Cardiac muscle cell (in vitro differentiated cells and primary cell): ENCODE data around the gene ADAMTS16. TPM values are rescaled to one million over a fixed set of nuclear protein-coding genes. Genes with fewer than 3 reads are reported as not detected.
A peak's percentile ranks its signal among the peaks of the same experiment; 100 is the strongest.

ENCODE experiments used
- DNase-seq, 2 donors: peaks; one replicate each; pipeline versions ENCODE4 v3.0.0 to v3.0.0-alpha.2; 2010 to 2017; ENCODE audit warnings: low read depth in 1 of 2, low spot score in 1 of 2
- H3K27ac ChIP-seq: fragments of 200-600 bp; sonication (generic); 2 replicates; pipeline ENCODE4 v1.5.1; 2016
- H3K27me3 ChIP-seq: fragments of 200-600 bp; sonication (generic); 2 replicates; pipeline ENCODE4 v1.6.0; 2016; ENCODE audit warnings: control low read depth
- H3K36me3 ChIP-seq: fragments of 200-600 bp; sonication (generic); 2 replicates; pipeline ENCODE4 v1.5.1; 2016; ENCODE audit warnings: control low read depth
- H3K4me1 ChIP-seq: fragments of 200-600 bp; sonication (generic); 2 replicates; pipeline ENCODE4 v1.8.1; 2017; ENCODE audit warnings: low read depth, mild to moderate bottlenecking, mixed run types
- H3K4me3 ChIP-seq: fragments of 200-600 bp; sonication (generic); 2 replicates; pipeline ENCODE4 v1.5.1; 2016; ENCODE audit warnings: mild to moderate bottlenecking
- H3K9me3 ChIP-seq: fragments of 200-600 bp; sonication (generic); 2 replicates; pipeline ENCODE4 v1.5.1; 2017; ENCODE audit warnings: low read depth, mild to moderate bottlenecking, control low read depth
- polyA plus RNA-seq: library from polyadenylated mRNA; unstranded; fragments of >200 nt; fragmentation: Nextera tagmentation; extraction: Ambion mirVana; gene quantifications from 2 replicates; pipeline ENCODE4 v1.2.1, GENCODE V29; 2016
- total RNA-seq: library from RNA; depleted of rRNA; stranded (reverse); fragments of >200 nt; gene quantifications from 2 replicates; pipeline ENCODE4 v1.2.3, GENCODE V29; 2016
- TF ChIP-seq, protein P1 (sequence below): IDR thresholded peaks from 2 replicates; pipeline ENCODE4 v1.5.1; 2012; ENCODE audit warnings: low read depth, mild to moderate bottlenecking, low read length

ADAMTS16 gene, protein sequence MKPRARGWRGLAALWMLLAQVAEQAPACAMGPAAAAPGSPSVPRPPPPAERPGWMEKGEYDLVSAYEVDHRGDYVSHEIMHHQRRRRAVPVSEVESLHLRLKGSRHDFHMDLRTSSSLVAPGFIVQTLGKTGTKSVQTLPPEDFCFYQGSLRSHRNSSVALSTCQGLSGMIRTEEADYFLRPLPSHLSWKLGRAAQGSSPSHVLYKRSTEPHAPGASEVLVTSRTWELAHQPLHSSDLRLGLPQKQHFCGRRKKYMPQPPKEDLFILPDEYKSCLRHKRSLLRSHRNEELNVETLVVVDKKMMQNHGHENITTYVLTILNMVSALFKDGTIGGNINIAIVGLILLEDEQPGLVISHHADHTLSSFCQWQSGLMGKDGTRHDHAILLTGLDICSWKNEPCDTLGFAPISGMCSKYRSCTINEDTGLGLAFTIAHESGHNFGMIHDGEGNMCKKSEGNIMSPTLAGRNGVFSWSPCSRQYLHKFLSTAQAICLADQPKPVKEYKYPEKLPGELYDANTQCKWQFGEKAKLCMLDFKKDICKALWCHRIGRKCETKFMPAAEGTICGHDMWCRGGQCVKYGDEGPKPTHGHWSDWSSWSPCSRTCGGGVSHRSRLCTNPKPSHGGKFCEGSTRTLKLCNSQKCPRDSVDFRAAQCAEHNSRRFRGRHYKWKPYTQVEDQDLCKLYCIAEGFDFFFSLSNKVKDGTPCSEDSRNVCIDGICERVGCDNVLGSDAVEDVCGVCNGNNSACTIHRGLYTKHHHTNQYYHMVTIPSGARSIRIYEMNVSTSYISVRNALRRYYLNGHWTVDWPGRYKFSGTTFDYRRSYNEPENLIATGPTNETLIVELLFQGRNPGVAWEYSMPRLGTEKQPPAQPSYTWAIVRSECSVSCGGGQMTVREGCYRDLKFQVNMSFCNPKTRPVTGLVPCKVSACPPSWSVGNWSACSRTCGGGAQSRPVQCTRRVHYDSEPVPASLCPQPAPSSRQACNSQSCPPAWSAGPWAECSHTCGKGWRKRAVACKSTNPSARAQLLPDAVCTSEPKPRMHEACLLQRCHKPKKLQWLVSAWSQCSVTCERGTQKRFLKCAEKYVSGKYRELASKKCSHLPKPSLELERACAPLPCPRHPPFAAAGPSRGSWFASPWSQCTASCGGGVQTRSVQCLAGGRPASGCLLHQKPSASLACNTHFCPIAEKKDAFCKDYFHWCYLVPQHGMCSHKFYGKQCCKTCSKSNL
- total RNA-seq (not detected in 2 replicates), polyA plus RNA-seq (0.07 TPM in 1 of 2 replicates, not detected in the other)

DNA sequence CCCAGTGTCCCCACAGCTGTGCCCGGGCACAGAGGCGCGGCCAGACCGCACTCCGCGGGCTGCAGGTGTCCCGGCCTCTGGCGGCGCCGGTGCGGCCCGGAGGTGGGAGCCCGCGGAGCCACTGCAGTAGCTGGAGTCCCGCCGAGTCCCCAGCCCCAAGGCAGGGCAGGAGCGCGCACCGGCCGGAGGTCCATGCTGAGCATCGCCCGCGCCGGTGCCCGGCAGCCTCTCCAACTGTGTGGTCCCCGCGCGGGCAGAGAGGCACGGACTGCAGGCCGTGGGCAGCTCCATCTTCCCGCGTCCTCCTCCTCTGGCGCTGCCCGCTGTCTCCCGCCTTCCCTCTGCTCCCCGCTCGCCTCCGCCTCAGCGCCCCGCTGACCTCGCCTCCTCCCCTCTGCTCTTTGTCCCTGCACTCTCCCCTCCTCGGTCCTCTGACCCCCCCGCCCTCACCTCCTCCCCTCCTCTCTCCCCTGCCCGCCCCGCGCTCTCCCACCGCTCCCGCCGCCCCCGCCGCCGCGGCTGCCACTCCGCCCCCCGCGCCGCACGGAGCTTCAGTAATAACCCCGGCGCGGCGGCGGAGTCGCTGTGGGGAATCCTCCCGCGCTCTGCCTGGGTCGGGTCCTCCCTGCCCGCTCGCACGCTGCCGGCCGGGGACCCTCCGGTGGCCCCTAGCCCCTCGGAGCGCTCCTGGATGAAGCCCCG lies at the start of gene ADAMTS16:
TSS of gene ADAMTS16 (plus strand) at position 554 of the 702 bp plus-strand sequence. CDS start at position 692, 138 bp downstream.
- H3K9me3 ChIP-seq, result no peaks in the 10 kb centered on the region
- H3K4me1 ChIP-seq, result peaks cover 5% of the 10 kb centered on the region
- H3K27me3 ChIP-seq, result peaks cover 29% of the 10 kb centered on the region
- H3K4me3 ChIP-seq, result peak within 1 kb of the TSS; percentile 35
- H3K36me3 ChIP-seq, result no peaks in the 10 kb centered on the region
- peak in 1 of 2 donors; percentile 40 for DNase-seq
- no peak within 1 kb of the TSS for H3K27ac ChIP-seq
- TF ChIP-seq, protein P1, sequence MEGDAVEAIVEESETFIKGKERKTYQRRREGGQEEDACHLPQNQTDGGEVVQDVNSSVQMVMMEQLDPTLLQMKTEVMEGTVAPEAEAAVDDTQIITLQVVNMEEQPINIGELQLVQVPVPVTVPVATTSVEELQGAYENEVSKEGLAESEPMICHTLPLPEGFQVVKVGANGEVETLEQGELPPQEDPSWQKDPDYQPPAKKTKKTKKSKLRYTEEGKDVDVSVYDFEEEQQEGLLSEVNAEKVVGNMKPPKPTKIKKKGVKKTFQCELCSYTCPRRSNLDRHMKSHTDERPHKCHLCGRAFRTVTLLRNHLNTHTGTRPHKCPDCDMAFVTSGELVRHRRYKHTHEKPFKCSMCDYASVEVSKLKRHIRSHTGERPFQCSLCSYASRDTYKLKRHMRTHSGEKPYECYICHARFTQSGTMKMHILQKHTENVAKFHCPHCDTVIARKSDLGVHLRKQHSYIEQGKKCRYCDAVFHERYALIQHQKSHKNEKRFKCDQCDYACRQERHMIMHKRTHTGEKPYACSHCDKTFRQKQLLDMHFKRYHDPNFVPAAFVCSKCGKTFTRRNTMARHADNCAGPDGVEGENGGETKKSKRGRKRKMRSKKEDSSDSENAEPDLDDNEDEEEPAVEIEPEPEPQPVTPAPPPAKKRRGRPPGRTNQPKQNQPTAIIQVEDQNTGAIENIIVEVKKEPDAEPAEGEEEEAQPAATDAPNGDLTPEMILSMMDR, result no peak

DNA sequence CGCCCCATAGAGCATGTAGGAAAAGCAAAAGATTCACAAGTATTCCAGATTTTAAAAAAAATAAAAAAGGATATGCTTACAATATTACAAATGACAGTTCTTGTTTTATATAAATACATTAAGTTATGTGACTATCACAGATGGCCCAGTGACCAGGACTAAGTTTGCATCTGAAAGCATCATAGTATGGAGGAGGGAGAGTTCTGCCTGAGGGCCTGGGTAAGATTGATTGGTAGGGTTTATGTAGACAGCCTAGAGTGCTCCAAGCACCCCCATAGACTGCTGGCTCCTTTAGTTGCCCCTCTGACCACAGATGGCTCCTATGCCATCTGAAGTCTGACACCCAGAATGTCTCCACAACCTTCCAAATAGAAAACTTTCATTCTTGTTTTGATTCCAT lies 48.0 kb upstream of the ADAMTS16 start:
- TF ChIP-seq, protein P1, result no peak
- no peak for DNase-seq
- no peaks in the 10 kb centered on the region for H3K36me3 ChIP-seq
- H3K27me3 ChIP-seq, result no peaks in the 10 kb centered on the region
- H3K9me3 ChIP-seq, result no peaks in the 10 kb centered on the region
- H3K4me3 ChIP-seq, result no peak overlapping the region
- no peaks in the 10 kb centered on the region for H3K4me1 ChIP-seq
- no peak overlapping the region for H3K27ac ChIP-seq

DNA sequence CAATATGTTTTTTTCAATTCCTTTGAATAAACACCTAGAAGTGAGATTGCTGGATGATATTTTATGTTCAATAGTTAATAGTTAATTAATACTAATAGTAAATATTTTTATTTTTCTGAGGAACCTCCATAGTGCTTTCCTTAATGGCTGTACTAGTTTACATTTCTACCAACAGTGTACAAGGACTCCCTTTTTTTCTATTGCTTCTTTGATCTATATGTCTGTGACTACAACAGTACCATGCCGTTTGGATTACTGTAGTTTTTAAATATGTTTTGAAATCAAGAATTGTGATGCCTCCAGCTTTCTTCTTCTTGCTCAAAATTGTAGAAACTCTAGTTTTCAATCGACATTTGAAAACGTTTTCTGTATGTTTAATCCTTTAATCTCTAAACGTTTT lies 39.5 kb upstream of the ADAMTS16 start:
- TF ChIP-seq, protein P1, result no peak
- no peaks in the 10 kb centered on the region for H3K4me1 ChIP-seq
- no peaks in the 10 kb centered on the region for H3K9me3 ChIP-seq
- H3K4me3 ChIP-seq, result no peak overlapping the region
- H3K36me3 ChIP-seq, result no peaks in the 10 kb centered on the region
- no peak overlapping the region for H3K27ac ChIP-seq
- no peaks in the 10 kb centered on the region for H3K27me3 ChIP-seq
- DNase-seq, result no peak

DNA sequence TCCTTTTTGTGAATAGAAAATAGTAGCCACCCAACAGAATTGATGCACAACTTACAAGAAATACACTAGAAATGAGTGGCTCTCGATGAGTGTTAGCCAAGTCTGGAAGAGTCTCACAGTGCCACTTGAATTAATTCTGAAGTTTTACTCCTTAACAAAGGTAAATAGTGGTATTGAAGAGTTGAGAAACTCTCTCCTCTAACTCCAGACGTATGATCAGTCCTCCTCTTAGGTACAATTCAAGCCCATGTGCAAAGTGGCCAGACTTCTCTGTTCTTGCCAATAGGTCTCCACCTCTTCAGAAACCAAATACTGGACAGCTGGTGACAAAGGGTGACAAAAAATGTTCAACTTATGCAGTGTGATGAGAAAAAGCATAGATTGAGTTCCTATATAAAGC lies 38.5 kb upstream of the ADAMTS16 start:
- H3K4me1 ChIP-seq, result no peaks in the 10 kb centered on the region
- no peak overlapping the region for H3K4me3 ChIP-seq
- no peaks in the 10 kb centered on the region for H3K27me3 ChIP-seq
- TF ChIP-seq, protein P1, result no peak
- no peaks in the 10 kb centered on the region for H3K9me3 ChIP-seq
- no peak for DNase-seq
- no peak overlapping the region for H3K27ac ChIP-seq
- H3K36me3 ChIP-seq, result no peaks in the 10 kb centered on the region

DNA sequence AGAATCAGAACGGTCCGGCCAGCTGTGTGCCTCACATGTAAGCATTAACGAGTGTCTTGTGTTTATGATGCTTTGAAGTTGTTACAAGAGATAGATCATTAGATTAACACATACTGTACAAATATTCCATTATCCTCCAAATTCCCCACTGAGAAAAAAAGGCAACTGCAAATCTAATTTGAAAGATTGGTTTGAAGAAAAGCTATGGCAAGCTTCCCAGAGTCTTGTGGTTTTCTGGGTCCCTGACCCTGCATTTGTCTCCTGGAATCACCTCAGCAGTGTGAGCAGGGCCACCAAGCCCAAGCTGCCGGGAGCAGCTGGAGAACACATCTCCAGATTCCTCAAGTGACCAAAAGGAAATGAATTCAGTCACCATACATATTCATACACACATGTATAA lies 36.9 kb upstream of the ADAMTS16 start:
- Histone ChIP-seq H3K4me3 (no peak overlapping the region), H3K27ac (no peak overlapping the region), H3K27me3 (no peaks in the 10 kb centered on the region), H3K4me1 (no peaks in the 10 kb centered on the region), H3K9me3 (no peaks in the 10 kb centered on the region), H3K36me3 (no peaks in the 10 kb centered on the region)
- DNase-seq, result no peak
- TF ChIP-seq, protein P1, result no peak
